GM18511 (cell line): ENCODE results near the gene CIAPIN1.

Experiments
- ATAC-seq: cut with Tn5 transposase; IDR thresholded peaks from one replicate; pipeline ENCODE4 v1.9.1; 2021; ENCODE audit warnings: mild to moderate bottlenecking, moderate library complexity; ENCODE audit not compliant: unreplicated experiment

CIAPIN1 gene

DNA sequence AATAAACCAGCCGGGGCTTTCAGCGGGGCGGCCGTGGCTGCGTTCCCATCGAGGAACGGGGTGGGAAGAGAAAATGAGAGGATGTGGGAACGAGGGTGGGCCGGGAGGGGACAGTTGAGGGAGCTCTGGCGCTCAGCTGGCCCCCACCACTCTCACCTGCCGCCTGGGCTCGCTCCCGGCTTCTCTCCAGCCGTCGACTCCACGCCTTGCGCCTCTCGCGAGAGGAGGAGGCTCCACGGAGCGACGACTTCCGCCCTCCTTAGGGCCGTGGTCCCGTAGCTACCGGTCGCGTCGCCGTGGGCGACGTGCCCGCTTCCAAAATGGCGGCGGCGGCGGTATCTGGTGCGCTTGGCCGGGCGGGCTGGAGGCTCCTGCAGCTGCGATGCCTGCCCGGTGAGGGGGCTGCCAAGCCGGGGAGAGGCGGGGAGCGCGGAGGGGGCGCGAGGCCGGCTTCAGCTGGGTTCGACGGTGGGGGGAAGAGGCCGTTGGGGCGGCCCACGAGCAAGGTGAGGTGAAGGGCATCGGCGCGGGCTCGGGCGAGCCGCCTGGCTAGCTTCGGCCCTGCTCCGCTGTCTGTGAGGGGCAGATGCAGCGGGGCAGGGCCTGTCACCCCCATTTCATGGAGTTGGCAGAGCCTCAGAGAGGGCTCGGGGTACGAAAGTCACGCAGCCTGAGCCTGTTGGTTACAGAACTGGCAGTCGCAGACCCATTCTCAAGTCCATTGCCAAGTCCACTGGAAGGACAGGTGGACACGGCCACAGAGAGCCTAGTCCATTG lies at the start of gene CIAPIN1, which contains the start of gene COQ9:
Gene CIAPIN1 (minus strand): TSS at position 200 of the 777 bp plus-strand sequence. CDS start 6,457 bp downstream, outside the sequence.
Gene COQ9 (plus strand): TSS at position 294 of the 777 bp plus-strand sequence. CDS start 27 bp downstream, at position 321.
- ATAC-seq = peak; percentile 99

DNA sequence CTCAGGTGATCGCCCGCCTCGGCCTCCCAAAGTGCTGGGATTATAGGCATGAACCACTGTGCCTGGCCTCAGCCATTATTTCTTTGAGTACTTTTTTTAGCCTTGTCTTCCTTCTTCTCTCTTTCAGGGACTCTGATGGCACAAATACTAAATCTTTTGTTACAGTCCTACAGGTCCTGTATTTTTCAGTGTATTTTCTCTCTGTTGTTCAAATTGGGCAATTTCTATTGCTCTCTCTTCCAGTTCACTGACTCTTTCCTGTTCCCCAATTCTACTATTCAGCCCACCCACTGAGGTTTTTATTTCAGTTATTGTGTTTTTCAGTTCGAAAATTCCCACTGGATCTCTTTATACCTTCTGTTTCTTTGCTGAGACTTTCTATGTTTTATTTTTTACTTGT lies 46.6 kb upstream of the CIAPIN1 start:
- ATAC-seq = no peak

GRCh38 chr16:57489229-57489628 lies 42.0 kb upstream of the CIAPIN1 start:
- no peak for ATAC-seq

GRCh38 chr16:57486858-57487834 lies 40.0 kb upstream of the CIAPIN1 start:
- no peak for ATAC-seq

DNA sequence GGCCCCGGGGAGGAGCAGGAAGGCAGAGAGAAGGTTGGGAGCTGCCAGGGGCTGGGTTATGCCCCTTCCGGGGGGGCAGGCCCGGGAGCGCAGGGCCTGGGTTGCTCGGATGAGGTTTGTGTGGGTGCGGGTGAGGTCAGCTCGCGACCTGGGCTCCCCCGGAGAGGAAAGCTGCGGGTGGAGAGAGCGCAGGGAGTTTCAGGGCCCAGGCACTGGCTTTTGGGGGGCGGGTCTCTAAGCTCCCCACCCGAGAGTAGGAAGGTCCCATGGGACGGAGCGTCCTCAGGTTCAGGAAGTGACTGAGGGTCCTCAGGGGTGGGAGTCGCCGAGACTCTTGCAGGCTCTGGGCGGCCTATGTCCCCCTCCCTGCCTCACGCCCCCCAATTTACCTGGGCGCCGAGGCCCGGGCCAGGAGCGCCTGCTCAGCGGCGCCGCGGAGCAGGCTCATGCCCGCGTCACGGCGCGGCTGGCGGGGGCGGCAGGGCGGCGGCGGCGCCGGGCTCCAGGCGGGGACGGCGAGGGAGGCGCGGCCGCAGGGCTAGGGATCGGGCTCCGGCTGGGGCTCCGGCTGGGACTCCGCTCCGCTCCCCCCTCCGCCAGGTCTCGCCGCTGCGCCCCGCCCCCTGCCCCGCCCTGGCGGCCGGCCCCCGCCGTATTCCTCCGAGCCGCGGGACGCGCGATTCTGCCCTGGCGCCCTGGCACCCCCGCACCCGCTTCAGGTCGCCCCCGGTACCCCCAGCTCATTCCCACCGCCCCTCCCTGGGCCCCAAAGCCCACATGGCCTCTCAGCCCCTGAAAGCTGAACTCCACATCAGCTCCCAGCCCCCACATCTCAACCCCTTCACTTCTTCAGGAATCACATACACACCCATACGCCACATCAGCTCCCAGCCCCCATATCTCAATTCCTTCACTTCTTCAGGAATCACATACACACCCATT lies 39.0 kb upstream of the CIAPIN1 start, which contains the start of gene DOK4:
Gene DOK4 (minus strand): TSS at position 578 of the 942 bp plus-strand sequence. CDS start 6,986 bp downstream, outside the sequence.
- ATAC-seq = peak; percentile 93

DNA sequence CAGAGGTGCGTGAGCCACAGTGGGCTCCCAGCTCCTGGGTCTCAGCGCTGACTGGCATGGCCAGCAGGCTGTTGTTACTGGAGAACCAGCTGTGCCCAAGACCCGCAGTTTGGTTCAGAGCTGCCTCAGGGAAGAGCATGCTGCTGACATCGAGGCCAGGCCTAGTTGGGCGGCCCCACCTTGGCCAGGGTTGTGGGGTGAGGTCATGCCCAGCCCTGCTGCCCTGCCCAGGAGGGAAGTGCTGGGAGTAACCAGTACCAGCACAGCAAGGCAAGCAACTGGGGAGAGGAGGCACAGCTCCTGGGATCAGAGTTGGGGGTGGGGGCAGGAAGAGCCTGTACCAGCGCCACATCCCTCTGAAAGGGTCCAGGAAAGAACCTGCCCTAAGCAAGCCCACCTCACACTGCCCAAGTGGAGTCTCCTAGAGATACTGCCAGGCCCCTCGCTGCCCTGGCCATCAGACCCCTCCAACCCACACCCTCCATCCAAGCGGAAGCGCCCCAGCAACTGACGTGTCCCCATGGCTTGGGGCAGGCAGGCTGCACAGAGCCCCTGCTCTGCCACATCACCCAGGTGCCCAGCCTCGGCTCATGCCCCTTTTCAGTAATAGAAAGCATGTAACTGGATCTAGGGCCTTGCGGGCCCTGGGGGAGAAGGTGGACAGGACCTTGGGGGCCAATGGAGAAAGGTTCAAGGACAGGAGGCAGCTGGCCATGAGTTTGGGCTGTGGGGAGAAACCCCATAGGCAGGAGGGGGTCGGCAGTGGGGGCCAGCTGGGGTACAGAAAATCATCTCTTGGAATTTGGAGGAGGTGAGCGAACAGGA lies 38.1 kb upstream of the CIAPIN1 start:
- ATAC-seq = no peak

DNA sequence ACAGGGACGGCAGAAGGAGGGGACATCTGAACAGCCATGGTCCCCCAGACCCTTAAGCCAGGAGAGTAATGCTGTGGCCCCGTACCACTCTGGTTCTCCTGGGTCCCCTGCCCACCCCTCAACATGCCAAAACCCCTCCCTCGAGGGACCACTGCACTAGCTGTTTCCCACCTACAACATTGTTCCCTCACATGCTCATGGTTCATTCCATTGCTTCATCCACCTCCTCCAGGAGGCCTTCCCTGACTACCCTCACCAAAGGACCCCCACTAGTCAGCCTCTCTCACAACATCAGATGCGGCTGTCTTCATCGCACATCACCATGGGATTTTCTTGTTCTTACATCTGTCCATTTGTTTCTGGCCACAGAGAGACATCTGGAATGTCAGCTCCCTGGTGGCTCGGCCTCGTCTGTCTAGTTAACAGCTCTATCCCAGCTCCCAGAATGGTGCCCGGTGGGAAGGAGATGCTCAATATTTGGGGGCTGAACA lies 37.4 kb upstream of the CIAPIN1 start:
- no peak for ATAC-seq

GRCh38 chr16:57483725-57484514 lies 36.7 kb upstream of the CIAPIN1 start:
- ATAC-seq = no peak

DNA sequence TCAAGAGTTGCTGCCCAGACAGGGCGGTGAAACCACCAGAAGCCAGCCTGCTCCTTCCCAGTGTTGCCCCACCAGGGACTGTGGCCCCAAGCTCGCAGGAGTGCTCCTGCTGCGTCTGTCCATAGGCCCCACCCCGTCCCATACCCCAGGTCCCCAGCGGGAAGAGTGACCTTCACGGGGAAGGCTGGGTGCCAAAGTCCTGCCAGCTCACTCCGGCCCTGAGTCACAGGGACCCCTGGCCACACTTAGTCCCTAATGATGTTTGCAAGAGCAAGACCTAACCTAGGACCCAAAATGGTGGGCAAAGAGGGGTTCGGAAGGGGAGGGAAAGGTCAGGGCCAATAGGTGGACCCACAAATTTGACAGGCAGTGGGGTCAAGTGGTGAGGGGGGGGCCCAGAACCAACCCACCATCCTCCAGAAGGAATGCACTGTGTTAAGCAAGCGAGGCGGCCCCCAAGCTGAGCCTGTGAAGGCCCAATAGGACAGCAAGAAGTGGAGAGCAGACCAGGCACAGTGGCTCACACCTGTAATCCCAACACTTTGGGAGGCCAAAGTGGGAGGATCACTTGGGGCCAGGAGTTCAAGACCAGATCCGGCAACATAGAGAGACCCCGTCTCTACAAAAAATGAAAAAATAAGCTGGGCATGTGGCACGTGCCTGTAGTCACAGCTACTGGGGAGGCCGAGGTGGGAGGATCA lies 35.8 kb upstream of the CIAPIN1 start:
- ATAC-seq = no peak

- ATAC-seq = no peak
Measured at GRCh38 chr16:57481421-57481820, 34.2 kb upstream of the CIAPIN1 start.

DNA sequence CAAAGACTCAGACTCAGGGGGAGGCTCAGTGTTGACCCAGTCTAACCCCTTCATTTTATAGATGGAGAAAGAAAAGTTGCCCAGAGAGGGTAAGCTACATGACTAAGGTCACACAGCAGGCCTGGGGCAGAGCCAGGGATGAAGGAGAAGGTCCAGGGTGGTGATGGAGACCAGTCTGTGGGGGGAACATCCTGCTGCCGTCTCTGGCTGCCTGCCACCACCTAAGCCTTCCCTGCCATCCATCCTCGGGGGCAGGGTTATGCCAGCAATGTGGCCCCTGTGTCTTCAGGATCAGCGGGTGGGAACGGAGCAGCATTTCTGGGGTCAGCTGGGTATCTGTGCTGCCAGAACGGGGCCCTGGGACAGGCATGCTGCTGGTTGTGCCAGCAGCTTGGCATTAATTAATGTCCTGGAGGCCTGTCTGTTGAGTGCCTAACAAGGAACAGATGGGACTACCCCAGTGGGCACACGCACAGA lies 33.6 kb upstream of the CIAPIN1 start:
- ATAC-seq = no peak

- ATAC-seq = no peak
Measured at GRCh38 chr16:57479976-57480753, 33.0 kb upstream of the CIAPIN1 start.

DNA sequence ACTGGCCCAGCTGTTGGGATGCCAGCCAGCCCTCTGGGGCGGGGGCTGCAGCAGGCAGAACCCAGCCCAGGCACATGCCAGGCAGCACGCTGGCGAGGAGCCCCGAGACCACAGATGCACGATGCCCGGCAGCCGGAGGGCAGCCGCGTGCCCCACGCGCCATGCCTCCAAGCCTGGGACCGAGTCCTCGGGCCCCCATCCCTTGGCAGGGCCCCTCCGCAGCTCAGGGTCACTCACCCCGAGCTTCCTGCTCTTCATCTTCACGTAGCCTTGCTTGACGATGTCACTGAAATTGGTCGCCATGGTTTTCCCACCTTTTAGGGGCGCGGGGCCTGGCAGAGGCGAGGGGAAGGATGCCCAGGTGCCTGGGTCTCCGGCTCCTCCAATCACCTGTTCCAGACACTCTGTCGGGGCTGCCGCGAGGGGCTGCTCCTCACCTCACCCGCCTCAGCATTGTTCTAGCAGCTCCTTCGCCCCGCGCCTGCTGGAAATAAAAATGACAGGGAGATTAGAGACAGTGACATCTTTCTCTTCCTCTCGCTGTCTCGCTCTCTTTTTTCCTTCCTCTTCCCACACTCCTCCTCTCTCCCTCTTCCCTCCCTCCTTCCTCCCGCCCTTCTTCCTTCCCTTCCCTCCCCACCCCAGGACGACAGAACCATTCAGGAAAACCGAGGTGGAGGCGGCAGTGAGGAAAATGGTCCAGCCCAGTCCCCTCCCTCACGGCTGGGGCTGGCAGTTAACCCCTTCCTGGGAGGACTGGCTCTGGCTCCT lies 32.2 kb upstream of the CIAPIN1 start:
- no peak for ATAC-seq

GRCh38 chr16:57478396-57479204 lies 31.4 kb upstream of the CIAPIN1 start:
- no peak for ATAC-seq

DNA sequence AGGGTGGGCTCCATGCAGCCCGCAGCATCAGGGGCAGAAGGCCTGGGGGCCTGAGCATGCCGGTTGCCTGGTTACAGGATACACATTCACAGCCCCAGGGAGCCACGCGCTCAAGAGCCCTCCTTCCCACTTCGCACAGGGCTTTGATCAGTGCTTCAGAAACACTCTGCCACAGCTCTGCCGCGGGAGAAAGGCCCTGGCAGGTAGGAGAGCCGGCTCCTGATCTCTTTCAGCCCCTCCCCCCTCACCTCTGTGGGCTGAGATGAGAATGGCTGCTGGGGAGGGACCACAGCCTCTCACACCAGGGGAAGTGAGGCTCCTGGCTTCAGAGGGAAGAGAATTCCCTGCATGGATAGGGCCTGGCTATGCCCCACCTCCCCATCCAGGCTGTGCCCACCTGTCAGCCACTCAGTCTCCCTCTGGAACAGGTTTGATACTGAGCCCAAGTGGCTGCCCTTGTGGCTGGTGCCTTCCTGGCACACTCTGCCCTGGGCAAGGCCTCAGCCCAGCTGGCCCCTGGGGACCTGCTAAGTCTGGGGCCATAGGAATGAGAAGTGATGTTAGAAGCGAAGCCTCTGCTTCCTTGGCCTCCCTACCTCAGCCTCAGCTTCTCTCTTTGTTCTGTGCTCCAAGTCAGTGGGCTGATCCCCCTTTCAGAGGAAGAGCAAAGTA lies 30.5 kb upstream of the CIAPIN1 start:
- ATAC-seq = no peak
